ENCODE data around the gene RAB11FIP2. TPM values are rescaled to one million over a fixed set of nuclear protein-coding genes. Genes with fewer than 3 reads are reported as not detected.

RAB11FIP2 gene
- total and polyA plus RNA-seq, 2 of the 4 experiments (the other 2 are of a cell fraction): 3.6 to 16.1 TPM

GRCh38 chr10:118052816-118053215 is 6.1 kb upstream of the RAB11FIP2 start:
- no peaks in the 10 kb centered on the region for H3K4me1 ChIP-seq (ENCODE audit: control insufficient read depth, insufficient read depth, low read length)
- H3K4ac ChIP-seq (ENCODE audit: low read depth, low read length): no peak overlapping the region
- no peak overlapping the region for H3K23ac ChIP-seq (ENCODE audit: low read depth, low read length)
- no peak for TF ChIP-seq SMC3 (IDR thresholded peaks at IDR 0.05; ENCODE audit: low read depth, low read length)
- no peak for TF ChIP-seq MAFK (IDR thresholded peaks at IDR 0.05; ENCODE audit: low read depth, low read length)
- TF ChIP-seq USF2 (IDR thresholded peaks at IDR 0.05; ENCODE audit: low read depth, low read length): no peak
- TF ChIP-seq NFE2L2 (IDR thresholded peaks at IDR 0.05; ENCODE audit: low read depth, low read length): no peak
- TF ChIP-seq BHLHE40 (IDR thresholded peaks at IDR 0.05; ENCODE audit: low read depth, low read length): no peak
- TF ChIP-seq FOS (IDR thresholded peaks at IDR 0.05; ENCODE audit: low read depth, low read length): no peak
- no peak for TF ChIP-seq CHD1 (IDR thresholded peaks at IDR 0.05; ENCODE audit: low read depth, low read length)
- H2BK20ac ChIP-seq (ENCODE audit: low read depth, low read length): no peak overlapping the region
- POLR2A ChIA-PET (ENCODE audit: unreplicated experiment): no interaction called here
- H2BK120ac ChIP-seq (ENCODE audit: low read depth, low read length): no peak overlapping the region
- CTCF ChIA-PET: no interaction called here
- BruUV-seq (replicated peaks): no TSS peak
- intact Hi-C loops (cut with micrococcal nuclease) (no loop called here), in situ Hi-C loops (cut with MboI; ENCODE audit: low sequenced_read_pairs) (no loop called here), dilution Hi-C loops (cut with HindIII; ENCODE audit: low sequenced_read_pairs, unreplicated experiment) (no loop called here)
- no peaks in the 10 kb centered on the region for H4K20me1 ChIP-seq (ENCODE audit: insufficient read depth, low read length)
- H3K4me3 ChIP-seq (ENCODE audit: insufficient read depth, low read depth, low read length): no peak overlapping the region
- H2AK9ac ChIP-seq (replicated peaks; ENCODE audit: low read depth, low read length, poor library complexity): no peak overlapping the region
- H3K27me3 ChIP-seq (ENCODE audit: control insufficient read depth, insufficient read depth, low read length): no peaks in the 10 kb centered on the region
- H2AFZ ChIP-seq (replicated peaks; ENCODE audit: low read length, poor library complexity): no peak overlapping the region
- no peak overlapping the region for H2AK5ac ChIP-seq (ENCODE audit: low read depth, low read length)
- H4K5ac ChIP-seq (ENCODE audit: low read depth, low read length): no peak overlapping the region
- H2BK15ac ChIP-seq (ENCODE audit: low read depth, low read length): no peak overlapping the region
- H3K4me2 ChIP-seq (ENCODE audit: low read depth, low read length): no peak overlapping the region
- no peaks in the 10 kb centered on the region for H3K9me3 ChIP-seq (ENCODE audit: control insufficient read depth, insufficient read depth, low read length)
- no peak overlapping the region for H4K8ac ChIP-seq (ENCODE audit: low read depth in 2 of 2, low read length in 2 of 2)
- H3K9ac ChIP-seq (ENCODE audit: low read depth, low read length): no peak overlapping the region
- no peak overlapping the region for H3K56ac ChIP-seq (ENCODE audit: extremely low read depth, insufficient read depth, low read length)
- no peak overlapping the region for H2BK5ac ChIP-seq (ENCODE audit: low read depth, low read length, poor library complexity, severe bottlenecking)
- no CpG with 5 or more reads among the region's 2 CpGs for WGBS, 2 experiments (ENCODE audit: extremely low coverage in 2 of 2, insufficient read length in 1 of 2)
- DNase-seq: no peak
- ATAC-seq (ENCODE audit: low read depth): no peak
- no peaks in the 10 kb centered on the region for H3K36me3 ChIP-seq (ENCODE audit: control insufficient read depth, insufficient read depth, low read length)
- H3K14ac ChIP-seq (replicated peaks; ENCODE audit: low read depth, low read length): no peak overlapping the region
- no peak overlapping the region for H3K18ac ChIP-seq (ENCODE audit: low read depth, low read length)
- H3K27ac ChIP-seq (ENCODE audit: insufficient read depth, low read length): no peak overlapping the region
- no peak overlapping the region for H4K91ac ChIP-seq (ENCODE audit: insufficient read depth, low read depth, low read length)
- H3K79me1 ChIP-seq (ENCODE audit: low read depth in 1 of 2, low read length in 2 of 2): no peaks in the 10 kb centered on the region
- no peaks in the 10 kb centered on the region for H3K9me1 ChIP-seq (ENCODE audit: insufficient read depth, low read length)
